HepG2 (cell line): ENCODE data around the gene INO80B. TPM values are rescaled to one million over a fixed set of nuclear protein-coding genes. Genes with fewer than 3 reads are reported as not detected.
A peak's percentile ranks its signal among the peaks of the same experiment; 100 is the strongest.

Experiments used
- ATAC-seq: fragments of 200-7000 bp; cut with Tn5 transposase; 3 replicates; pipeline ENCODE4 v1.9.1; 2020; ENCODE audit warnings: mild to moderate bottlenecking, moderate library complexity
- BruUV-seq: library from RNA; stranded (reverse); fragments of 400-500 nt; replicated peaks from 2 replicates; lab custom pipeline; 2021; lab: Mats Ljungman, UMichigan
- CTCF ChIA-PET: fragments of 300-600 bp; formaldehyde crosslinking; extraction: SDS; loops from one replicate; lab custom pipeline; 2021; ENCODE audit warnings: low total read pairs, inconsistent platforms, low intra/inter-chr PET ratio; lab: Yijun Ruan, JAX
- POLR2A ChIA-PET: fragments of 350-600 bp; sonication (Branson Sonifier 250); formaldehyde crosslinking; loops from one replicate; lab custom pipeline; 2020; ENCODE audit warnings: antibody characterized with exemption, inconsistent platforms; lab: Yijun Ruan, JAX
- DNase-seq: peaks from one replicate; pipeline ENCODE4 v3.0.0-alpha.2; 2015; ENCODE audit warnings: low spot score
- FAIRE-seq: peaks from 3 replicates; lab custom pipeline; 2011; peaks lifted over from hg19 to GRCh38; lab: Jason Lieb, UNC
- H2AFZ ChIP-seq: one replicate; pipeline ENCODE4 v1.6.1; 2011; ENCODE audit warnings: low read length, inconsistent platforms
- H3K27ac ChIP-seq: fragments of 300-600 bp; 3 replicates; pipeline ENCODE4 v1.8.0; 2011; ENCODE audit warnings: mixed run types, mild to moderate bottlenecking, mixed read lengths, low read length, inconsistent platforms; ENCODE audit not compliant: insufficient read depth; ENCODE audit errors: extremely low read length
- H3K27me3 ChIP-seq, 2 experiments: fragments of 200-600 bp in 1 of 2; 2 replicates in 1 of 2; 3 replicates in 1 of 2; pipeline versions ENCODE4 v1.6.0 to v1.8.0; 2011; ENCODE audit warnings: low read length in 2 of 2, mild to moderate bottlenecking in 2 of 2, moderate library complexity in 2 of 2, inconsistent platforms in 1 of 2; ENCODE audit not compliant: insufficient read depth in 2 of 2, control insufficient read depth in 1 of 2
- H3K36me3 ChIP-seq, 2 experiments: fragments of 200-600 bp in 1 of 2; replicated peaks in 1 of 2; 2 replicates in 1 of 2; 3 replicates in 1 of 2; pipeline versions ENCODE4 v1.5.1 to v1.8.0; 2011; ENCODE audit warnings: low read length in 2 of 2, inconsistent platforms in 1 of 2; ENCODE audit not compliant: insufficient read depth in 2 of 2, control insufficient read depth in 1 of 2
- H3K4me1 ChIP-seq: 2 replicates; pipeline ENCODE4 v1.5.1; 2012; ENCODE audit warnings: low read length, inconsistent platforms; ENCODE audit not compliant: insufficient read depth
- H3K4me2 ChIP-seq: 2 replicates; pipeline ENCODE4 v1.6.0; 2011; ENCODE audit warnings: low read depth, low read length, inconsistent platforms
- H3K4me3 ChIP-seq, 3 experiments: fragments of 200-600 bp in 1 of 3; sonication (generic), shearing (Covaris generic) in 1 of 3; replicated peaks in 1 of 3; 2 replicates each; pipeline ENCODE4 v1.5.1; 2011 to 2016; ENCODE audit warnings: low read length in 3 of 3, inconsistent platforms in 2 of 3, low read depth in 2 of 3, mild to moderate bottlenecking in 2 of 3, control low read depth in 1 of 3, mixed read lengths in 1 of 3; ENCODE audit not compliant: insufficient read depth in 1 of 3
- H3K79me2 ChIP-seq: one replicate; pipeline ENCODE4 v1.6.1; 2011; ENCODE audit warnings: low read length, inconsistent platforms; ENCODE audit not compliant: insufficient read depth
- H3K9ac ChIP-seq: 2 replicates; pipeline ENCODE4 v1.6.0; 2011; ENCODE audit warnings: mild to moderate bottlenecking, low read depth, low read length, inconsistent platforms; ENCODE audit not compliant: insufficient read depth
- H3K9me3 ChIP-seq: 2 replicates; pipeline ENCODE4 v1.5.1; 2012; ENCODE audit warnings: mild to moderate bottlenecking, low read length
- H4K20me1 ChIP-seq: 2 replicates; pipeline ENCODE4 v1.6.0; 2011; ENCODE audit warnings: inconsistent platforms, mild to moderate bottlenecking, low read length, moderate library complexity; ENCODE audit not compliant: insufficient read depth
- CCDC6 ChIP-seq: sonication (generic); formaldehyde crosslinking; IDR thresholded peaks from 2 replicates; pipeline ENCODE4 v1.8.1; 2022; ENCODE audit warnings: mild to moderate bottlenecking, missing genetic modification reagents, moderate library complexity
- DNMT1 ChIP-seq: sonication (generic); formaldehyde crosslinking; IDR thresholded peaks from 2 replicates; pipeline ENCODE4 v1.5.1; 2020; ENCODE audit warnings: mild to moderate bottlenecking, missing genetic modification reagents
- FOXC1 ChIP-seq: sonication (generic); formaldehyde crosslinking; IDR thresholded peaks from 2 replicates; pipeline ENCODE4 v1.8.0; 2022; ENCODE audit warnings: mild to moderate bottlenecking, missing genetic modification reagents, borderline replicate concordance
- HNRNPL ChIP-seq: fragments of 200-400 bp; formaldehyde crosslinking; IDR thresholded peaks from 2 replicates; pipeline ENCODE4 v1.6.1; 2017; ENCODE audit warnings: mild to moderate bottlenecking, low read depth, low read length
- KDM2A ChIP-seq: sonication (generic); formaldehyde crosslinking; IDR thresholded peaks from 2 replicates; pipeline ENCODE4 v1.4.0; 2020; ENCODE audit warnings: low read depth, missing genetic modification reagents, borderline replicate concordance
- LCORL ChIP-seq, 2 experiments: fragments of 450-650 bp in 1 of 2; sonication (generic) in 1 of 2; formaldehyde crosslinking in 1 of 2; IDR thresholded peaks; 2 replicates each; pipeline versions ENCODE4 v1.5.0 to v1.6.1; 2017 to 2020; ENCODE audit warnings: antibody characterized with exemption in 1 of 2, missing genetic modification reagents in 1 of 2
- MYC ChIP-seq: sonication (generic); formaldehyde crosslinking; IDR thresholded peaks from 2 replicates; pipeline ENCODE4 v1.9.0; 2021; ENCODE audit warnings: missing genetic modification reagents, borderline replicate concordance
- NFKBIZ ChIP-seq: IDR thresholded peaks from 2 replicates; pipeline ENCODE4 v1.6.1; 2018; ENCODE audit warnings: missing genetic modification reagents, missing compliant biosample characterization
- NR0B2 ChIP-seq: sonication (generic); formaldehyde crosslinking; IDR thresholded peaks from 2 replicates; pipeline ENCODE4 v1.4.0; 2020; ENCODE audit warnings: mild to moderate bottlenecking, missing genetic modification reagents
- SALL1 ChIP-seq: sonication (generic); formaldehyde crosslinking; IDR thresholded peaks from 2 replicates; pipeline ENCODE4 v1.8.0; 2022; ENCODE audit warnings: mild to moderate bottlenecking, missing genetic modification reagents
- SAP130 ChIP-seq: IDR thresholded peaks from 2 replicates; pipeline ENCODE4 v1.6.1; 2016; ENCODE audit warnings: low read depth
- ZHX1 ChIP-seq: sonication (generic); formaldehyde crosslinking; IDR thresholded peaks from 2 replicates; pipeline ENCODE4 v1.8.1; 2022; ENCODE audit warnings: low read depth, mild to moderate bottlenecking, missing genetic modification reagents
- ZMYM4 ChIP-seq: sonication (generic); formaldehyde crosslinking; IDR thresholded peaks from 2 replicates; pipeline ENCODE4 v1.8.1; 2023; ENCODE audit warnings: mild to moderate bottlenecking, missing genetic modification reagents
- ZNF75D ChIP-seq: sonication (generic); formaldehyde crosslinking; IDR thresholded peaks from 2 replicates; pipeline ENCODE4 v1.8.1; 2023; ENCODE audit warnings: missing genetic modification reagents, mild to moderate bottlenecking, borderline replicate concordance
- ZNF850 ChIP-seq: sonication (generic); formaldehyde crosslinking; conservative IDR thresholded peaks from 2 replicates; pipeline ENCODE4 v1.9.0; 2021; ENCODE audit warnings: mild to moderate bottlenecking, missing genetic modification reagents
- WGBS: methylation state at CpG from one replicate; pipeline ENCODE4 v1.1.6; 2017; ENCODE audit warnings: low lambda C conversion rate; 5-methylcytosine and 5-hydroxymethylcytosine counted together
- in situ Hi-C: cut with HindIII; loops from 2 replicates; pipeline ENCODE4 v1.10.0; 2017; ENCODE audit warnings: low pct_unique_long_range_greater_than_20kb; ENCODE audit not compliant: extremely low pct_ligation_motif_present
- intact Hi-C: fragments of 100-400 bp; cut with micrococcal nuclease; formaldehyde crosslinking; loops from one replicate; pipeline ENCODE4 v1.10.0; 2022; ENCODE audit not compliant: unreplicated experiment
- polyA plus RNA-seq, 8 experiments: library from polyadenylated mRNA; depleted of rRNA in 3 of 8; stranded (reverse) in 7 of 8; unstranded in 1 of 8; fragments of >200 nt; fragmentation: Illumina TruSeq in 4 of 8; extraction: Trizol in 4 of 8; gene quantifications; 2 replicates each; pipeline versions ENCODE4 v1.2.1 to v1.2.3, GENCODE V29; 2011 to 2016; ENCODE audit warnings: low read depth in 4 of 8, missing spikeins in 1 of 8, mixed read lengths in 1 of 8; ENCODE audit not compliant: insufficient read depth in 1 of 8
- total RNA-seq, 5 experiments: library from RNA; depleted of rRNA; stranded (reverse); fragments of >200 nt; fragmentation: Illumina TruSeq; extraction: Trizol; gene quantifications; 2 replicates each; pipeline ENCODE4 v1.2.3, GENCODE V29; 2016; ENCODE audit warnings: low read depth in 1 of 5

The INO80B gene
- total and polyA plus RNA-seq, 2 of the 13 experiments (the other 11 are each of a cell fraction or from before 2014, with no cell fraction given): 6.2 to 14.5 TPM

- H3K36me3 ChIP-seq: peaks cover 2 to 6% of the 10 kb centered on the region in 2 experiments
- ATAC-seq: no peak
- in situ Hi-C loops (no loop called here), intact Hi-C loops (loop anchor here (10.0 kb wide), 1 partner anchor 1804 kb away; no protein-coding TSS in a partner anchor)
- H3K4me3 ChIP-seq: peak overlapping the region; percentile 32 to 66 (median 53); a peak in 5 of 6 replicates
- H3K27ac ChIP-seq: peak overlapping the region; percentile 70
- peaks cover 66% of the 10 kb centered on the region for H3K4me1 ChIP-seq
- FAIRE-seq: no peak
- 77% methylated on average over 41 of the region's 41 CpGs for WGBS
- peaks cover 23% of the 10 kb centered on the region for H3K79me2 ChIP-seq
- ChIA-PET POLR2A (interaction anchor here (1.0 to 16.5 kb wide), 11 partner anchors 9 to 69 kb away, joined by 3 to 795 read pairs (median 6); partner anchors contain the start of genes AUP1, CCDC142, DQX1 and HTRA2), CTCF (no interaction called here)
- no peaks in the 10 kb centered on the region for H4K20me1 ChIP-seq
- BruUV-seq: no TSS peak
- H3K4me2 ChIP-seq: peak overlapping the region; percentile 92
- no peaks in the 10 kb centered on the region for H3K9me3 ChIP-seq
- H2AFZ ChIP-seq: no peak overlapping the region
- no peak for DNase-seq
- H3K27me3 ChIP-seq: no peaks in the 10 kb centered on the region; a peak in 1 of 5 replicates
- H3K9ac ChIP-seq: peak overlapping the region; percentile 50
- TF ChIP-seq HNRNPL: 0 out of 2 replicates have a peak, but pooled peaks have one; percentile 22
- 0 out of 2 replicates have a peak, but pooled peaks have one; percentile 9 for TF ChIP-seq SAP130
- 0 out of 2 replicates have a peak, but pooled peaks have one; percentile 45 for TF ChIP-seq ZNF75D (CRISPR knock-in tag)
- no peak for TF ChIP-seq LCORL (IDR thresholded peaks at IDR 0.05)
- 0 out of 2 replicates have a peak, but pooled peaks have one; percentile 36 for TF ChIP-seq LCORL (CRISPR knock-in tag; IDR thresholded peaks at IDR 0.05)
- TF ChIP-seq DNMT1 (CRISPR knock-in tag): 0 out of 2 replicates have a peak, but pooled peaks have one; percentile 5
- TF ChIP-seq CCDC6 (CRISPR knock-in tag): no peak
- TF ChIP-seq ZNF850 (CRISPR knock-in tag): 0 out of 2 replicates have a peak, but pooled peaks have one; percentile 7
- TF ChIP-seq SALL1 (CRISPR knock-in tag): 0 out of 2 replicates have a peak, but pooled peaks have one; percentile 9
- peak; percentile 50; the same call in 1 of the 2 replicates for TF ChIP-seq FOXC1 (CRISPR knock-in tag)
- no peak for TF ChIP-seq NR0B2 (CRISPR knock-in tag)
- peak; percentile 45; the same call in 1 of the 2 replicates for TF ChIP-seq ZMYM4 (CRISPR knock-in tag)
- TF ChIP-seq KDM2A (CRISPR knock-in tag): no peak; the same call in 1 of the 2 replicates
- TF ChIP-seq MYC (CRISPR knock-in tag): 0 out of 2 replicates have a peak, but pooled peaks have one; percentile 8
- no peak for TF ChIP-seq NFKBIZ (CRISPR knock-in tag)
- 0 out of 2 replicates have a peak, but pooled peaks have one; percentile 70 for TF ChIP-seq ZHX1 (CRISPR knock-in tag)
Measured at GRCh38 chr2:74498500-74499266, 43.8 kb downstream of the INO80B start.
